Keratinocyte (primary cell): ENCODE data around the gene VDAC2.

Source experiments
- CTCF ChIP-seq, 3 experiments: IDR thresholded peaks in 1 of 3; conservative IDR thresholded peaks in 1 of 3; optimal IDR thresholded peaks in 1 of 3; 2 replicates in 2 of 3; 3 replicates in 1 of 3; pipeline versions ENCODE3 to v1.5.1; 2011; ENCODE audit warnings: low read length in 3 of 3, mild to moderate bottlenecking in 3 of 3, moderate library complexity in 2 of 3, control low read depth in 1 of 3, inconsistent platforms in 1 of 3; ENCODE audit not compliant: insufficient read depth in 2 of 3; ENCODE audit errors: extremely low read depth in 1 of 3
- EZH2 ChIP-seq: IDR thresholded peaks from one replicate; pipeline ENCODE4 v1.6.1; 2012; ENCODE audit warnings: inconsistent platforms, mild to moderate bottlenecking, low read length, moderate library complexity

- no peak for TF ChIP-seq CTCF (optimal IDR thresholded peaks at IDR 0.05 in 1 of 3, IDR thresholded peaks at IDR 0.05 in 1 of 3, conservative IDR thresholded peaks at IDR 0.05 in 1 of 3; ENCODE audit: extremely low read depth in 1 of 3, insufficient read depth in 2 of 3, low read length in 3 of 3)
- no peak for TF ChIP-seq EZH2
Observed at GRCh38 chr10:75245354-75246250, 35.0 kb downstream of the VDAC2 start.
